SK-N-SH (cell line): ENCODE measurements around the gene RTN4RL1.

ENCODE experiments used
- CTCF ChIP-seq: fragments of 200-600 bp; sonication (generic); IDR thresholded peaks from 2 replicates; pipeline ENCODE4 v1.6.1; 2017; ENCODE audit warnings: antibody characterized with exemption, mild to moderate bottlenecking, moderate library complexity
- FOXJ3 ChIP-seq: sonication (generic); formaldehyde crosslinking; IDR thresholded peaks from 2 replicates; pipeline ENCODE4 v1.5.1; 2020; ENCODE audit warnings: mild to moderate bottlenecking, missing genetic modification reagents
- MXI1 ChIP-seq: IDR thresholded peaks from 2 replicates; pipeline ENCODE4 v1.6.1; 2012; ENCODE audit warnings: mild to moderate bottlenecking, low read depth, low read length, improper control_type of control experiment
- PBX3 ChIP-seq: IDR thresholded peaks from 2 replicates; pipeline ENCODE4; 2012
- POLR2AphosphoS5 ChIP-seq: IDR thresholded peaks from 2 replicates; pipeline ENCODE4 v1.6.1; 2012; ENCODE audit warnings: low read depth, low read length
- SMC3 ChIP-seq: IDR thresholded peaks from 2 replicates; pipeline ENCODE4 v1.6.1; 2012; ENCODE audit warnings: low read depth, low read length, improper control_type of control experiment

- TF ChIP-seq CTCF (no peak), PBX3 (no peak), POLR2AphosphoS5 (no peak), SMC3 (no peak), FOXJ3 (CRISPR knock-in tag) (no peak), MXI1 (no peak)
Measured at GRCh38 chr17:1960545-1960912, 64.6 kb downstream of the RTN4RL1 start.
